ENCODE data around the gene RGS17.
"Not testable (repeated sequence)": the region's sequence is repeated elsewhere in the genome, so short reads cannot be mapped to it uniquely, and the experiment has no call there.

Gene RGS17

GRCh38 chr6:153123801-153124200, 7.3 kb downstream of the RGS17 start:
- no peak for DNase-seq

DNA sequence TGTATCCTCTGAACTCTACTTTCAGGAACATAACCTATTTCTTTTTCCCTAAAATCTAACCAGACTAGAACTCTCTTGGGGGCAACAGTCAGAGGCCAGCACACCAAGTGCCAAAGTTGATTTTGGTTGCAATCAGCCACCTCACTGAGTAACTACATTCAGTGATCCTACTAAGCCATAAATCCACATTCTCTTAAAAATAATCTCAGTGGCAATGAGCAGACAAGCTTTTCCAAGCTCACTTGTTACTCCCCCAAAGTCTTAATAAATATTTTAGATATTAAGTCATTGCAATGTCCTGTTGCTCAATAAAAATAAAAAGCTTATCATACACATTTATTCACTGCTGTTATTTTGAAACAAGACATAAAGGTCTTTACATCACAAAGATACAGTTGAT, 9.8 kb downstream of the RGS17 start:
- no peak for DNase-seq

- DNase-seq: no peak
Observed at GRCh38 chr6:153117986-153118879, 12.8 kb downstream of the RGS17 start.

- DNase-seq: not testable (repeated sequence)
Observed at GRCh38 chr6:153111082-153111481, 20.0 kb downstream of the RGS17 start.

DNA sequence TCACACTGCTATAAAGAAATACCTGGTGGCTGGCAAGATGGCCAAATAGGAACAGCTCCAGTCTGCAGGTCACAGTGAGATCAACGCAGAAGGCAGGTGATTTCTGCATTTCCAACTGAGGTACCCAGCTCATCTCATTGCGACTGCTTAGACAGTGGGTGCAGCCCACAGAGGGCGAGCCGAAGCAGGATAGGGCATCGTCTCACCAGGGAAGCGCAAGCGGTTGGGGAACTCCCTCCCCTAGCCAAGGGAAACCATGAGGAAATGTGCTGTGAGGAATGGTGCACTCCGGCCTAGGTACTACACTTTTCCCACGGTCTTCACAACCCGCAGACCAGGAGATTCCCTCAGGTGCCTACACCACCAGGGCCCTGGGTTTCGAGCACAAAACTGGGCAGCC, 20.5 kb downstream of the RGS17 start:
- not testable (repeated sequence) for DNase-seq

- DNase-seq: no peak
Observed at GRCh38 chr6:153108315-153108714, 22.8 kb downstream of the RGS17 start.

DNA sequence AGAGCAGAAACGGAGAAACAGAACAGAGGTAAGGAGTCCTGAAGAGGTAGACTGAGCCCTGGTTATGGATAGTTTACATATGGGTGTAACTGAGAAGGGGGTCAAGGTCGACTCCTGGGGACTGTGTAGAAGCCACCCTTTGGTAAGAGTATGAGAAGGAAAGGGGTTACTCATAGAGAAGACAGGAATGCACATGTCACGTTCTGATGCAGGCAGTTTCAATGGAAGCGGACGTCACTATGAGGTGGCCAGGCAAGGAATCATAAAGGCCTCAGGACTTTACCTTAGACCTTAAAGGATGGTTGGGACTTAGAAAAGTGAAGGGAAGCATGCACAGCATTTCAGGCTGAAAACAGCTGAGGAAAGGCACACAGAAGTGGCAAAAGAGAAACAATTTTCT, 25.1 kb downstream of the RGS17 start:
- no peak for DNase-seq

GRCh38 chr6:153104220-153104619, 26.9 kb downstream of the RGS17 start:
- DNase-seq: no peak

- DNase-seq: no peak
Observed at GRCh38 chr6:153103319-153103655, 27.8 kb downstream of the RGS17 start.

DNA sequence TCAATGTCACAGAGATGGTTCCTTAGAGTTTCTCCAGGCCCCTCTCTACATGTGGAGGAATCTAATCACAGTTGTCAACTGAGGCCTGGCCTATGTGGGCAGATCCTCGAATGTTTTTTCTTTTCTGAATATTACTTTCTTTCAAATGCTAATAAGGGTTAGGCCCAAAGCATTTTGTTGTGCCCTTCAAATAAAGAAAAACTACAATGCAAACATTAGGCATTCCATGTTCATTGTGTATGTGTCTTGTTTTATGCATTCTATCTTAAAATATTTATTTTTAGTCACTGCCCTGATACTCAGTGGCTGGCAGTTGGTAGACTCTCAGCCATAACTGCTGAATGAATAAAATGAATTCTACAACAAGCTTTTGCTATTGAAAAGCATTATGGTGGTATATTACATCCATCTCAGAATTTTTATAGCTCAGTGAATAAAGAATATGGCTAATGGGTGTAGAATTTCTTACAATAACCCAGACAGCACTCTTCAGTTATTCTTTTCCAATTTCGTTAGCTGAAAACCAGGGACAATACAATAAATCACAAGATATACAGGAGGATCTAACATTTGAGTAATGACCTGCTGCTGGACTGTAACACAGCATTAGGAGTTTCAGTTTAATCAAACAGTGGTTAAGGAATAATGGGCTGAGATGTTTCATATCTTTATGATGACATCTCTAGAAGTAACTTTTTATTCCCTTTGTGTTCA, 28.3 kb downstream of the RGS17 start:
- DNase-seq: no peak

- no peak for DNase-seq
Observed at GRCh38 chr6:153101461-153101860, 29.6 kb downstream of the RGS17 start.

- no peak for DNase-seq
Observed at GRCh38 chr6:153099636-153100035, 31.4 kb downstream of the RGS17 start.

DNA sequence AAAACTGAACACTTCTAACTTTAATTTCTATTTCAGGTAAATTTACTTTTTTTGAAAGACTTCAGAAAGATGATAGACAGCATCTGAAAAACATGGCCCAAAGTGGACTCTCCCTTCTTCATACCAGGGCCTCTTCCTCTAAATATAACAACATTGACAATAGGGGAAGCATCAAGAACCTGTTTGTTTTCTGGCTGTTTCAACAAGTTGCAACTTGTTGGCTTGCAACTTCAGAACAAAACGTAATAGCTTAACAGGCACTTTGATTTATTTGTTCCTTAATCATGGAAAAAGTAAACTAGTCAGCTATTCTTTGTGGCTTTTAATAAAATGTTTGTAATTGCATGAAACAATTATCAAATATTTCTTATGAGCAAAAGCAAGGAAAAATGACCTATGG, 34.3 kb downstream of the RGS17 start:
- DNase-seq: no peak

GRCh38 chr6:153096031-153096430, 35.1 kb downstream of the RGS17 start:
- DNase-seq: no peak

GRCh38 chr6:153092082-153093013, 38.7 kb downstream of the RGS17 start:
- DNase-seq: no peak

- DNase-seq: no peak
Observed at GRCh38 chr6:153090241-153090930, 40.7 kb downstream of the RGS17 start.

DNA sequence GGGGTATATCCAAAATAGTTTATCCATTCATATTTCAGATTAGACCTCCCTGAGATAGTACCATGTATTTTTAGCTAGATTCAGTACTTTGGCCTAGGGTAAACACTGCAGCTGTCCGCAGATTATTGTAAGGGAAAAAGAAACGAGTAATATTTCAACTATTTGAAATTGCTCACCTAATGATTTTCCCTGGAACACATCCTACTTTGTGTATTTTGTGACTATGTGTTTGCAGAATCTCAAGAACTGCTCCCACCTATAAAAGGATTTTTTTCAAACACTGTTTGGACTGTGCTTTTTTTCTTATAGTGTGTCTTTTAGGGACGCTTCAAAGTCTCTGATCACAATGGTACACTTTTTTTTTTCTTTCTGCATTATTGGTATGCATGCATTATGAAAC, 42.3 kb downstream of the RGS17 start:
- DNase-seq: no peak

DNA sequence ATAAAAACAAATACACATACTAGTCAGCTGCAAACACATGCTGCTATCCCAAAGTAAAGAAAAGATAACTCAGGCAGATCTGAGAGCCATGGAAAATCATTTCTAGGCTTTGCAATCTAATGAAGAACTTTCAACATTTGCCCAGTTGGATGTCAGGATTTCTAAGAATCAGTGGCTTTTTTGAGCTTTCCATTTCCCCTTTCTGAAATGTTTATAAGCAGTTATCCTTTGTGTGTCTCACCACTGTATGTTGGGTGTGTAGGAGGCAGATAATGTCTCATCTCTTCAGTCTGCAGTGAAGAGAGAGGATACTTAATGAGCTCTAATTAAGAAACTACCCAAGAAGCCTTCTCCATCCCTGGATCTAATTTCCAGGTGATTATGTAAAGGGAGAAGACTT, 43.6 kb downstream of the RGS17 start:
- DNase-seq: no peak

GRCh38 chr6:153086225-153086990, 44.7 kb downstream of the RGS17 start:
- no peak for DNase-seq

GRCh38 chr6:153085239-153085638, 45.8 kb downstream of the RGS17 start:
- DNase-seq: no peak

GRCh38 chr6:153084393-153084792, 46.7 kb downstream of the RGS17 start:
- no peak for DNase-seq

- DNase-seq: no peak
Observed at GRCh38 chr6:153083869-153084268, 47.2 kb downstream of the RGS17 start.

All from activated CD8-positive, alpha-beta memory T cell treated with anti-CD3 and anti-CD28 coated beads, Interleukin-2, amount 50 U/mL, for 4 hours (primary cell).